ENCODE data around the gene C19orf25.

The C19orf25 gene

GRCh38 chr19:1466461-1467214, 12.4 kb downstream of the C19orf25 start:
- DNase-seq (ENCODE audit: low read depth) = no peak

GRCh38 chr19:1466018-1466460, 13.0 kb downstream of the C19orf25 start:
- DNase-seq (ENCODE audit: low read depth) = no peak

DNA sequence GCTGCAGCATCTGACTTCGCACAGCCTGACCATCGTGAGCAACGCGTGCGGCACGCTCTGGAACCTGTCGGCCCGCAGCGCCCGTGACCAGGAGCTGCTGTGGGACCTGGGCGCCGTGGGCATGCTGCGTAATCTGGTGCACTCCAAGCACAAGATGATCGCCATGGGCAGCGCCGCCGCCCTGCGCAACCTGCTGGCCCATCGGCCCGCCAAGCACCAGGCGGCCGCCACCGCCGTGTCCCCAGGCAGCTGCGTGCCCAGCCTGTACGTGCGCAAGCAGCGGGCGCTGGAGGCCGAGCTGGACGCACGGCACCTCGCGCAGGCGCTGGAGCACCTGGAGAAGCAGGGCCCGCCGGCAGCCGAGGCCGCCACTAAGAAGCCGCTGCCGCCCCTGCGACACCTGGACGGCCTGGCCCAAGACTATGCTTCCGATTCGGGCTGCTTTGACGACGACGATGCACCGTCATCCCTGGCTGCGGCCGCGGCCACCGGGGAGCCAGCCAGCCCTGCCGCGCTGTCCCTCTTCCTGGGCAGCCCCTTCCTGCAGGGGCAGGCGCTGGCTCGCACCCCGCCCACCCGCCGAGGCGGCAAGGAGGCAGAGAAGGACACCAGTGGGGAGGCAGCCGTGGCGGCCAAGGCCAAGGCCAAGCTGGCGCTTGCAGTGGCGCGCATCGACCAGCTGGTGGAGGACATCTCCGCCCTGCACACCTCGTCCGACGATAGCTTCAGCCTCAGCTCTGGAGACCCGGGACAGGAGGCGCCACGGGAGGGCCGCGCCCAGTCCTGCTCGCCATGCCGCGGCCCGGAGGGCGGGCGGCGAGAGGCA, 13.6 kb downstream of the C19orf25 start:
- DNase-seq (ENCODE audit: low read depth) = peak; percentile 48

- no peak for DNase-seq (ENCODE audit: low read depth)
These were observed 17.2 kb downstream of the C19orf25 start for GRCh38 chr19:1461862-1462261.

GRCh38 chr19:1460033-1460995, 18.7 kb downstream of the C19orf25 start:
- no peak for DNase-seq (ENCODE audit: low read depth)

DNA sequence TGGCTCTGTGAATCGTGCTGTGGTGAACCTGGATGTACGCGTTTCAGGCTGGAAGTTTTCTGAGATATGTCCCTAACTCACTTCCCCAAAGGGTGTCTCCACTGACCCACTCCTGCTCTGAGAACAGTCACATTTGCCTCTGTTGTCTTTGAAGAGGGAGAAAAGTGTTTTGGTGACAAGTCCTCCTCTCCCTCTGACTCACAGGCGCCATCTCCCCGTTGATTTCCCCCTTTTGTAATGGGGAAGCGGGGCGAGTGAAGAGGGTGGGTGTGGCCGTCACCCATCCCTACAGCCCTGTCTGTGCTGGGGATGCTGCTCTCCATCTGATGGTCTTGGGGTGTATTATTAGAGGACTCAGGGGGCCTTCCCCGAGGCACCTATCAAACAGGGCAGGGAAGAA, 19.5 kb downstream of the C19orf25 start:
- DNase-seq (ENCODE audit: low read depth) = no peak

- DNase-seq (ENCODE audit: low read depth) = no peak
These were observed 21.1 kb downstream of the C19orf25 start for GRCh38 chr19:1457892-1458291.

DNA sequence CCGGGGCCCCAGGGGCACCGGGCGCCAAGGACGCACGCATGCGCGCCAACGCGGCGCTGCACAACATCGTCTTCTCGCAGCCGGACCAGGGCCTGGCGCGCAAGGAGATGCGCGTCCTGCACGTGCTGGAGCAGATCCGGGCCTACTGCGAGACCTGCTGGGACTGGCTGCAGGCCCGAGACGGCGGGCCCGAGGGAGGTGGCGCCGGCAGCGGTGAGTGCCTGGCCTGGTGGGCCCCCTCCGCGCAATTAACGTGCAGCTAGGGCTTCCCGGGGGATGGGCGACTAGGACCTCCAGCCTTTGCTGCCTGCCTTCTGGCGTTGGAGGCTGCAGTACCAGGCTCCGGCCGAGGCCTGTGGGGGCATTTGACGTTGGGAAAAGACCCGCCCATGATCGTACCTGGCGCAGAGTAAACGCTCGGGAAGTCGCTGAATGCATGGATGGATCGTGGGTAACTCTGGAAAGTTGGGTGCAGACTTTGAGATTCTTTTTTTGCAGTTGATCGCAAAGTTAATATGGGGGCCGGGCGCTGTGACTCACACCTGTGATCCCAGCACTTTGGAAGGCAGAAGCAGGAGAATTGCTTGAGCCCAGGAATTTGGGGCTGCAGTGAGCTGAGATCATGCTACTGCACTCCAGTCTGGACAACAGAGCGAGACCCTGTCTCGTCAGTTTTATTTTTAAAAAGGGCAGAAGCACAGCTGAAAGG, 21.8 kb downstream of the C19orf25 start:
- DNase-seq (ENCODE audit: low read depth) = no peak

- no peak for DNase-seq (ENCODE audit: low read depth)
These were observed 22.7 kb downstream of the C19orf25 start for GRCh38 chr19:1456121-1456900.

- no peak for DNase-seq (ENCODE audit: low read depth)
These were observed 23.5 kb downstream of the C19orf25 start for GRCh38 chr19:1455336-1456120.

GRCh38 chr19:1455002-1455335, 24.0 kb downstream of the C19orf25 start:
- DNase-seq (ENCODE audit: low read depth) = no peak

- DNase-seq (ENCODE audit: low read depth) = no peak
These were observed 25.3 kb downstream of the C19orf25 start for GRCh38 chr19:1453525-1454364.

GRCh38 chr19:1452802-1453524, 26.1 kb downstream of the C19orf25 start:
- no peak for DNase-seq (ENCODE audit: low read depth)

DNA sequence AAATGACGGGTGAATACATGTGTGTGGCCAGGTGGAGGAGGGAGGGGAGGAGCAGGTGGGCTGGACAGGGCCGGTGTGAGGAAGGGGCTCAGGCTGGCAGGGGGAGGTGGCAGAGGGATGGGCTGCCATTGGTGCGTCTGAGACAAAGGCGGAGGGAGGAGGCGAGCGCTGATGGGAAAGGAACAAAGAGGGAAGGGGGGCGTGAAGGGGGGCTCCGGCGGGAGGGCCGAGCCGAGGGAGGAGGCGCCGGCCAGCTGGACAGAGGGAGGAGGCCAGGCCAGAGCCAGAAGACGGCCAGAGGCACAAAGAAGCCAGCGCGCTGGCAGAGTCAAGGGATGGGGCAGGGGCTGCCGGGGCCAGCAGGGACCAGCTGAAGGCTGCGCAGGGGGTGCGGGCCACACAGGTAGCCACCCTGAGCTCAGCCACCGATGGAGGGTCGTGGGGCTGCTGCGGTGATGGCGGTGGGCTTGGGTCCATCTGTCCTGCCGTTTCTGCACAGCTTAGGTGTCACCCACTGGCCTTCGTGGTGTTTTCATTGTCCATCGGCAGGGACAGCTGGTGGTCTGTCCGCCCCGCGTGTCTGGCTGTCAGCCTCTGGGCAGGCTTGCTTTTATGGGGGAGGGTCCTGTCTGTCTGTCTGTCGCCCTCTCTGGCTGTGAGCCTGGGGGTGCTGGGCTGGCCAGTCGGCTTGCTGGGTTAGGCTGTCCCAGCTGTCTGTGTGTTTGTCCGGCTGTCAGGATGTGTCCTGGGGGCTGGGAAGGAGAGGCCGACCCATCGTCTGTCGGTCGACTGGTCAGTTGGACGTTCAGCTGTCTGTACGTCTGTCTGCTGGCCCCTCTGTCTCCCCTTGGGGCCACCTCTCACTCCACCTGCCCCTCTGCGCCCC, 26.9 kb downstream of the C19orf25 start:
- DNase-seq (ENCODE audit: low read depth) = no peak

- DNase-seq (ENCODE audit: low read depth) = no peak
These were observed 28.0 kb downstream of the C19orf25 start for GRCh38 chr19:1450735-1451731.

All from iris pigment epithelial cell (primary cell).